ENCODE results near the gene MPPE1. TPM values are rescaled to one million over a fixed set of nuclear protein-coding genes. Genes with fewer than 3 reads are reported as not detected.
"Not testable (repeated sequence)": the region's sequence is repeated elsewhere in the genome, so short reads cannot be mapped to it uniquely, and the experiment has no call there.

Gene MPPE1
- total and polyA plus RNA-seq, 9 donors = 19.9 to 38.0 (median 25.5) TPM

DNA sequence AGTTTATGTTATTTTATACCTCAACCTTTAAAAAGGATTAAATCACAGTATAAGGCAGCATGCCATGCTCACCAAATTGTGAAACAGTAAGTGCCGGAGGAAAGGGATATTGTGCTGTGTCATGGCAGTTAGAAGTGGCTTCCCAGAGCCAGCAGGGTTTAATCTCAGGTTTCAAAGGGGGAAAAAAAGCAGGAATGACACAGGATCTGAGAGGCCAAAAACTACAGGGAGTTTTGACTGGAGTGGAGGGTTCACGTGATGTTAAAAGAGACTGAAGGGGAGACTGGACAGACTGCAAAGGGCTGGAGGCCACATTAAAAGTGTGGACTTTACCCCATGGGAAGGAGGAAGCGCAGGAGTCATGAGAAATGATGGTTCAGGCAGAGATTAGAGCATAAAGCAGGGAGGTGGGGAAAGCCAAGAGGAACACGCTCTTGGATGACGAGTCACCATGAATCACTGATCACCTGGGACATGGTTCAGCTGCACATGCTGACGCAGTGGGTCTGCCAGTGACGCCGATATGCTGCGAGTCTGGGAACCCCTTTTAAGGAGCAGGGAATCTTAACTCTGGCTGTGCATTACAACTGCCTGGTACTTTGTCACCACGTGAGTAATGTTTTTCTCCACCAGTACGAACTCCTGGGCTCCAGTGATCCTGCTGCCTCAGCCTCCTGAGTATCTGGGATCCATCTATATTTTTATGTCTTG lies 50.8 kb downstream of the MPPE1 start:
- Histone ChIP-seq H3K27ac (peak overlapping the region in 1 of 2 donors; percentile 52), H3K36me3 (no peaks in the 10 kb centered on the region), H3K4me1 (ENCODE audit: insufficient read depth) (peaks cover 2% of the 10 kb centered on the region), H3K9me3 (no peaks in the 10 kb centered on the region), H3K4me3 (no peak overlapping the region), H3K27me3 (no peaks in the 10 kb centered on the region)
- WGBS, 3 donors = 26 to 33% (median 28%) methylated on average over 11 of the region's 11 CpGs
- DNase-seq = peak; percentile 23 to 59 (median 42)
- intact Hi-C loops (cut with DNase I) = loop anchor here in 1 of 4 donors (5.0 kb wide), 1 partner anchor 40 kb away; no protein-coding TSS in a partner anchor
- TF ChIP-seq EP300 (IDR thresholded peaks at IDR 0.05) = no peak
- TF ChIP-seq POLR2A (IDR thresholded peaks at IDR 0.05) = no peak
- TF ChIP-seq, protein P1, sequence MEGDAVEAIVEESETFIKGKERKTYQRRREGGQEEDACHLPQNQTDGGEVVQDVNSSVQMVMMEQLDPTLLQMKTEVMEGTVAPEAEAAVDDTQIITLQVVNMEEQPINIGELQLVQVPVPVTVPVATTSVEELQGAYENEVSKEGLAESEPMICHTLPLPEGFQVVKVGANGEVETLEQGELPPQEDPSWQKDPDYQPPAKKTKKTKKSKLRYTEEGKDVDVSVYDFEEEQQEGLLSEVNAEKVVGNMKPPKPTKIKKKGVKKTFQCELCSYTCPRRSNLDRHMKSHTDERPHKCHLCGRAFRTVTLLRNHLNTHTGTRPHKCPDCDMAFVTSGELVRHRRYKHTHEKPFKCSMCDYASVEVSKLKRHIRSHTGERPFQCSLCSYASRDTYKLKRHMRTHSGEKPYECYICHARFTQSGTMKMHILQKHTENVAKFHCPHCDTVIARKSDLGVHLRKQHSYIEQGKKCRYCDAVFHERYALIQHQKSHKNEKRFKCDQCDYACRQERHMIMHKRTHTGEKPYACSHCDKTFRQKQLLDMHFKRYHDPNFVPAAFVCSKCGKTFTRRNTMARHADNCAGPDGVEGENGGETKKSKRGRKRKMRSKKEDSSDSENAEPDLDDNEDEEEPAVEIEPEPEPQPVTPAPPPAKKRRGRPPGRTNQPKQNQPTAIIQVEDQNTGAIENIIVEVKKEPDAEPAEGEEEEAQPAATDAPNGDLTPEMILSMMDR (IDR thresholded peaks at IDR 0.05) = no peak

DNA sequence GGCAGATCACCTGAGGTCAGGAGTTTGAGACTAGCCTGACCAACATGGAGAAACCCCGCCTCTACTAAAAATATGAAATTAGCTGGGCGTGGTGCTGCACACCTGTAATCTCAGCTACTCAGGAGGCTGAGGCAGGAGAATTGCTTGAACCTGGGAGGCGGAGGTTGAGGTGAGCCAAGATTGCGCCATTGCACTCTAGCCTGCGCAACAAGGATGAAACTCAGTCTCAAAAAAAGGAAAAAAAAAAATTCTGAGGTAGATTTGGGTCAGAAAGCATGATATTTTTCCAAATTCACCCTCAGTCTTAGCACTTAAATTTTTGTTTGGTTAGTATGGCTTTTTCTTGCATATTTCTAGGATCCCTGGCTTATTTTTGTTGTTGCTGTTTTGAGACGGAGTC lies 53.6 kb downstream of the MPPE1 start:
- H3K9me3 ChIP-seq; H3K36me3 ChIP-seq; H3K27ac ChIP-seq; intact Hi-C loops (cut with DNase I); H3K27me3 ChIP-seq; DNase-seq; H3K4me1 ChIP-seq (ENCODE audit: insufficient read depth); H3K4me3 ChIP-seq: not testable (repeated sequence)
- 89 to 95% (median 92%) methylated on average over 6 of the region's 6 CpGs for WGBS, 3 donors

DNA sequence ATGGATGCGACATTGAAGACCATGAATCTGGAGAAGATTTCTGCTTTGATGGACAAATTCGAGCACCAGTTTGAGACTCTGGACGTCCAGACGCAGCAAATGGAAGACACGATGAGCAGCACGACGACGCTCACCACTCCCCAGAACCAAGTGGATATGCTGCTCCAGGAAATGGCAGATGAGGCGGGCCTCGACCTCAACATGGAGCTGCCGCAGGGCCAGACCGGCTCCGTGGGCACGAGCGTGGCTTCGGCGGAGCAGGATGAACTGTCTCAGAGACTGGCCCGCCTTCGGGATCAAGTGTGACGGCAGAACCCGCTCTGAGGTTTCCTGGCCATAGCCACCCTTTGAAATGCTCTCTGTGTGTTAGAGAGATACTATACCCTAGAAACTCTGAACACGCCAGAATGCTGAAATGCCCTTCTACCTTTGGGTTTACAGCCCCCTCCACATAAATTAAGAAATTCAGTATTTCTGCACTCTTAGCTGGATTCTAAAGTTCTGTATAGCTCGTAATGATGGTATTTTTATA lies 56.2 kb downstream of the MPPE1 start:
- Histone ChIP-seq H3K9me3 (no peaks in the 10 kb centered on the region), H3K4me1 (ENCODE audit: insufficient read depth) (peaks cover 2% of the 10 kb centered on the region), H3K27ac (peak overlapping the region in 1 of 2 donors; percentile 86), H3K36me3 (no peaks in the 10 kb centered on the region), H3K4me3 (peak overlapping the region; percentile 53), H3K27me3 (no peaks in the 10 kb centered on the region)
- peak in 2 of 5 donors; percentile 45 to 61 for DNase-seq
- TF ChIP-seq, protein P1 (IDR thresholded peaks at IDR 0.05) = no peak
- TF ChIP-seq EP300 (IDR thresholded peaks at IDR 0.05) = no peak
- TF ChIP-seq POLR2A (IDR thresholded peaks at IDR 0.05) = no peak
- intact Hi-C loops (cut with DNase I) = loop anchor here in 1 of 4 donors (2.0 kb wide), 1 partner anchor 57 kb away; the partner anchor contains the start of gene MPPE1
- WGBS, 3 donors = 0 to 2% (median 1%) methylated on average over 23 of the region's 23 CpGs

DNA sequence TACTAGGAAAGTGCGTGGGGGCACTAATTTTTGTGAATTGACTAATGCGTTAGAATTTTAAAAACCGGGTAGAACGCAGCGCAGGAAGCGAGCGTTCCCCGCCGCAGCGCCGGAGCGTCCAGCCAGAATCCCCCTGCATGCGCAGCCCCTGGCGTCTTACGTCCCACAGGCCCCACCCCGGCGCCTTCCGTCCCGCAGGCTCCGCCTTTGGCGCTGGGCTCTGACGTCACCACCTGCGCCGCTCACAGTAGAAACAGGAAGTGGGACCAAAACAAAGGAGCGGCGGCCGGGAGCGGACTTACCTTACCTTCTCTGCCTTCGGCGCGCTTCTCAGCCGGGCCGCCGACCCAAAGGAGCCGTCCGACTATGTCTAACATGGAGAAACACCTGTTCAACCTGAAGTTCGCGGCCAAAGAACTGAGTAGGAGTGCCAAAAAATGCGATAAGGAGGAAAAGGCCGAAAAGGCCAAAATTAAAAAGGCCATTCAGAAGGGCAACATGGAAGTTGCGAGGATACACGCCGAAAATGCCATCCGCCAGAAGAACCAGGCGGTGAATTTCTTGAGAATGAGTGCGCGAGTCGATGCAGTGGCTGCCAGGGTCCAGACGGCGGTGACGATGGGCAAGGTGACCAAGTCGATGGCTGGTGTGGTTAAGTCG lies 56.8 kb downstream of the MPPE1 start, which contains the start of gene CHMP1B:
Gene CHMP1B (plus strand): TSS at position 268 of the 660 bp plus-strand sequence. CDS start 99 bp downstream, at position 367.
- intact Hi-C loops (cut with DNase I) = loop anchor here in 1 of 4 donors (2.0 kb wide), 1 partner anchor 58 kb away; the partner anchor contains the start of gene MPPE1
- peaks cover 2% of the 10 kb centered on the region for H3K4me1 ChIP-seq (ENCODE audit: insufficient read depth)
- H3K9me3 ChIP-seq = no peaks in the 10 kb centered on the region
- H3K36me3 ChIP-seq = no peaks in the 10 kb centered on the region
- no peaks in the 10 kb centered on the region for H3K27me3 ChIP-seq
- 0% methylated on average over 51 to 53 of the region's 53 CpGs for WGBS, 3 donors
- peak; percentile 98 to 99 (median 98) for DNase-seq
- H3K27ac ChIP-seq = peak within 1 kb of the TSS; percentile 4 to 86
- H3K4me3 ChIP-seq = peak within 1 kb of the TSS; percentile 53
- no peak for TF ChIP-seq EP300 (IDR thresholded peaks at IDR 0.05)
- peak; percentile 95 for TF ChIP-seq POLR2A (IDR thresholded peaks at IDR 0.05)
- TF ChIP-seq, protein P1 (IDR thresholded peaks at IDR 0.05) = peak in 1 of 3 donors; percentile 29
